Muscle of back (tissue), 13 donors: Measurements from ENCODE around the gene HTR7. TPM values are rescaled to one million over a fixed set of nuclear protein-coding genes. Genes with fewer than 3 reads are reported as not detected.
"Not testable (repeated sequence)": the region's sequence is repeated elsewhere in the genome, so short reads cannot be mapped to it uniquely, and the experiment has no call there.

Experiments used
- DNase-seq, 3 donors: peaks; one replicate each; pipeline versions ENCODE4 v3.0.0 to v3.0.0-alpha.2; 2013
- long read RNA-seq, 9 donors: transcript quantifications; one replicate each; lab custom pipeline, GENCODE V29; 2026
- polyA plus RNA-seq, 10 donors: library from polyadenylated mRNA; unstranded; fragments of 120-200 nt; gene quantifications; one replicate each; pipeline ENCODE4 v1.2.1, GENCODE V29; 2013; ENCODE audit not compliant: insufficient read length in 10 of 10

The HTR7 gene
- polyA plus RNA-seq: under 1 TPM; 0.05 to 0.31 (median 0.15) TPM
- long read RNA-seq, donor 1: 0 reads
- long read RNA-seq, donor 2: 0 reads
- long read RNA-seq, donor 3: 0 reads
- long read RNA-seq, donor 4: 0 reads
- long read RNA-seq, donor 5: 0 reads
- long read RNA-seq, donor 6: 0 reads
- long read RNA-seq, donor 7: 0 reads
- long read RNA-seq, donor 8: 0 reads
- long read RNA-seq, donor 9: 0 reads

DNA sequence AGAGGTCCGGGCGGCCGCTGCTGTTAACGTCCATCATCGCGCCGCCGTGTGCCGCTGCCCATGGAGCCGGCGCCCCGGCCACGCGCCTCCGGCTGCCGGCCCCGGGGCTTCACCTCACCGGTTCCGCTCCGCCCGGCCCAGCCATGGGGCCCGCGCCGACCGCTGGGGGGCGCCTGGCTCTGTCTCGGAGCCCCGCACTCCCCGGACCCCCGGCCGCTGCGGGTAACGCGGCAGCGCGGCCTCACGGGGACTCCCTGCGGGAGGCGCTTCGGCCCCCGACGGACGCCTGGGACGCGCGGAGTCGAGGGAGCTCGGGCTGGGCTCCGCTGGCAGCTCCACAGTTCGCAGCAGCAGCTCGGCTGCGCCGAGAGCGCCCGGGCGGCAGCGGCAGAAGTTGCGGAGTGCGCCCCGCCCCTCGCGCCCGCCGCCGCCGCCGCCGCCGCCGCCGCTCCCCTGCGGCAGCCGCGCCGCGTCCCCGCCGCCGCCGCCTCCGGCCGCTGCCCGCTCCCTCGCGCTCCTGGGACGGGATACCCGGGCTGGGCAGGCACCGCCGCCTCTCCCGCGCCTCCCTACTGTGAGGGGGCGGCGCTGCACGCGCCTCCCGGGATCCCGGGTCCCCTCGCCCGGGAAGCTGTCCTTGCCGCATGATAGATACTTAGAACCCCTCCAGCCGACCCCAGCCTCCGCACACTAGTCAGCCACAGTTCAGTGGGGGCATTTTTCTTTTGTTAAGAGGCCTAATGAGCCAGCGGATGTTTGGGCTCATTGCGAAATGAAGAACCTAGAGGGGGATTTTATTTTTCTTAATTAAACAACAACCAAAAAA, at the start of gene HTR7:
Gene HTR7 (minus strand): TSS at position 405 of the 826 bp plus-strand sequence. CDS start 368 bp downstream, at position 37.
- peak; percentile 35 to 86 (median 62) for DNase-seq

DNA sequence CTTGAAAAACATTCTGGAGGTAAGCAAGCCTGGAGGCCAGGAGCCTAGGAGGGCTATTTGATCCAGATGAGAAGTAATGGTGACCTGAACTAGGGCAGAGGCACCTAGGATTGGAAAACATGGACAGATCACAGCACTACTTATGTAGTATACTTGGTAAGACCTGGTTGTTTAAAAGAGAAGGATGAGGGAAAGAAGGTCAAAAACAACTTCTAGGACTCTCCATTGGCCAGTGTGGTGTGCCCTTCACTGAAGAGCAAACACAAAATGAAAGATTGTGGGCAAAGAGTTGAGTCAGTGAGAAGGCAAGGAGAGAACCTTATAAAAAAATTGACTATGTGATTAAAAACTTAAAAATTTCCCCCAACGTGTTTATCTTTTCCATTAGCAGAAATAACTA, 48.8 kb upstream of the HTR7 start:
- no peak for DNase-seq

DNA sequence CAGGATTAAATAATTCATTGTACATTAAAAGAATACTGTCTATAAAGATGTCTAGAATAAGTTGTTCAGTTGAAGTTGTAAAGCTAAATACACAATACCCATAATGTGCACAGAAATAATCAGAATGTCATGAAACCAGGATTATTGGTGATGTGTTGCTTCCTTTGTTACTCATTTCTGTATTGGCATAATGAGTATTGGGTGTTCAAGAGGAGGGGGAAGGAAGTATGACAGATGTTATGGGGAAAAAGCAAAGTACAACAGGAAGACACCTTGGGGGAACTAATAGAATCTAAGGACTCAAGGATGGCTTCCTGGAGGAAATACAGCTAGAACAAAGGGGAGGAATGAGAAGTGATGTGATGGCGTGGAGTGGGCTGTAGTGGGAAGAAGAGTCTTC, 48.1 kb upstream of the HTR7 start:
- DNase-seq: no peak

DNA sequence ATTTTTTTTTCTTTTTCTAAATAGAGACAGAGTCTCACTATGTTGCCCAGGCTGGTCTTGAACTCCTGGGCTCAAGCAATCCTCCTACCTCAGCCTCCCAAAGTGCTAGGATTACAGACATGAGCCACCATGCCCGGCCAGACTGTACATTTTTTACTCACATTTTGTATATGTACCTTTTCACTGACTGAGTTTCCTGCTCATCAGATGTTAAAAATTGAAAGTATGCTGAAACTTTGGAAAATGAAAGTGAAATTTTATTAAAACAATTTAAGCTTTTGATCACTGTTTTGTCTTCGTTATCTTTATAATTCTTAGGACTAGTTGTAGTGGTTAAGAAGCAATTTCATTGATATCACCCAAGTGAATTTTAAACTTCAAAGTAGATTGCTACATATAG, 39.1 kb upstream of the HTR7 start:
- DNase-seq: not testable (repeated sequence)

DNA sequence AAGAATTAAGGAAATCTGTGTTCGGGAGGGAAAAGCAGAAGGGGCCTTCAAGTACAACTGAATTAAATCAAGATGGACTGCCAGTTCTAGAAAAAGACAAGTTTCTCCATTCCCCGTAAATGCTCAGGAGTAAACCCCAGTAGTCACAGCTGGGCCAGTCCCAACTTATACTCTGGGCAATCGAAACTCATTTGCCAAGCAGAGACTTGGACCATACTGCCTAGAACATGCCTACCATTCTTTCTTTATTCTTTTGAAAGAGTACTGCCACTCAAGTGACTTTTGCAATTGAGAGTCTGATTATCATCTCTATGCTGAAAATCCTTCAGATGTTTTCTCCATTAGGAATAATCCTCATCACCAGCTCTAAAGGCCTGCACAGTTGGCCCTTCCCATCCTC, 35.4 kb upstream of the HTR7 start:
- no peak for DNase-seq

DNA sequence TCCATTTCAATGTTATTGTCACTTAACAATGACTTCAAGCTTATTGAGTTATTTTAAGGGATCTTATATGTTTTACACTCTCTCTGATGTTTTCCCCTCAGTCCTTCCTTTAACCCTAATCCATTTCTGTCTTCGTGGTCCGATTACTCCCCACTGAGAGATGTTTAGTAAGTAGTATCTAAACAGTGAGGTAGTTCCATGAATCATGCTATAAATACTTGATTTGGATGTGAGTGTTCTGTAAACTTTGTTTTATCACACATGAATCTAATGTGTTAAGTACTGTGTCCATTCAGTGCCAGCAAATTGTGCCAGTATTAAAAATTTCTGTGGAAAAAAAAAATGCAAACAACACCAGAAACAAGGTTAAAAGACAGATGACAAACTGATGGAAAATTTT, 32.5 kb upstream of the HTR7 start:
- DNase-seq: no peak

DNA sequence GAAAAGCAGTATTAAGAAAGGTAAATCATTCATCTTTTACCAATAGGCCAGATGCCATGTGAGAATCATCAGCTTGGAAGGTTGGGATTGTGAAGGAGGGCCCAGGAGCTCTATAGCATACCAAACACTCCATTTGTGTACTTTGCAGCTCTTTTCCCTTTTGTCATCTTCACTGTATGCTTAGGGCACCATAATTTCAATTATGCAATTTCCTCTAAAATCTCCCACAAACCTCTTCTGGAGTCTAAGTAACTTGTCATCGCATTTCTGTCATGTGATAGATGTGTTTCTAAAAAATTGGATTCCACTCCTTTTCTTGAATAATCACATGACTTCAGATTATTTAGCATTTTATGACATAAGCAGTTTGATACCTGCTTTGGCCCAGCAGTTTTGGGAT, 31.8 kb upstream of the HTR7 start:
- no peak for DNase-seq

DNA sequence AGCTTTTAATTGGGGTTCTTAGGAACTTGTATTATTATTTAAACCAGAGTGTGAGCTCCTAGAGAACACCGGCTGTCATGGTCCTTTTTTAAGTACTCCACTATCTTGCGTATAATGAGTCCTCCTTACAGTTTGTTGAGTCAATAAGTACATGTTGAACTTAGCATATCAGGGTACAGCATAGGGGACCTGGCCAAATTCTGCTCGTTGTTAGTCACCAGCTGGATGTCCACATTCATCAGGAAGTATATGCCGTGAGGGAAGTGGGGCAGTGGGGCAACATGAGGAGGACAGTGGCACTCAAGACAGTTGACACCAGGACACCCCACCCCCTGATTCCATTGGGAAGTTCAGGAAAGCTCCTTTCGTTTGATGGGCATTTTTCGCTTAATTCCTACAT, 30.5 kb upstream of the HTR7 start:
- DNase-seq: no peak

DNA sequence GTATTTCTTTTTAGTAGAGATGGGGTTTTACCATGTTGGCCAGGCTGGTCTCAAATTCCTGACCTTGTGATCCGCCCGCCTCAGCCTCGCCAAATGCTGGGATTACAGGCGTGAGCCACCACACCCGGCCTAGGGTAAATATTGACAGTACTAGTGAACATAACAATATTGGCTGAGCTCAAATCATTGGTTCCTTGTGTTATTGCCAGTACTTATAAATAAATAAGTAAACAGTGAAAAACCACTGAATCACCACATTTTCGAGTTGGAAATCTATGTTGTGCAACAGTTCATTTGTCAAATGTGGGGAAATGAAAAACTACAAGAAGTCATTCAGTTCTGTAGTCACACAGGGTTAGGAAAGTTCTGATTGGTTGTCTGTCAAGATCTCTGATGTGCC, 29.7 kb upstream of the HTR7 start:
- no peak for DNase-seq

DNA sequence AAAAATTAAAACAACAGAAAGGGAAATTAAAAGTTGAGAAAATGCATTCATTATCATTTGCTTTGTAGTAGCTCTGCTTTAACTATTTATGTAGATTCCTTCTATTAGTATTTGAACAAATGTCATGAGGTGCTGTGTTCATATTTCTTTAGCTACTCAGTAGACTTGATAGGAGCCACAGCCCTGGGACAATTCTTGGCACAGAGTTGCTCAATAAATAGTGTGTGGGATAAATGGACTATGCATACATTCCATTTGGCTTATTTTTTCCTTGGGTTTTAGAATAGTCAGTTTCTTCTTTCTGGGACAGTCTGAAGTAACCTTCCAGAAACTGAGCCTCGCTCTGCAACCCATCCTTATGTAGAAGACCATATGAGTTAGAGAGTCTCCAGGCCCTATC, 27.3 kb upstream of the HTR7 start:
- peak in 2 of 3 donors; percentile 10 to 33 for DNase-seq

DNA sequence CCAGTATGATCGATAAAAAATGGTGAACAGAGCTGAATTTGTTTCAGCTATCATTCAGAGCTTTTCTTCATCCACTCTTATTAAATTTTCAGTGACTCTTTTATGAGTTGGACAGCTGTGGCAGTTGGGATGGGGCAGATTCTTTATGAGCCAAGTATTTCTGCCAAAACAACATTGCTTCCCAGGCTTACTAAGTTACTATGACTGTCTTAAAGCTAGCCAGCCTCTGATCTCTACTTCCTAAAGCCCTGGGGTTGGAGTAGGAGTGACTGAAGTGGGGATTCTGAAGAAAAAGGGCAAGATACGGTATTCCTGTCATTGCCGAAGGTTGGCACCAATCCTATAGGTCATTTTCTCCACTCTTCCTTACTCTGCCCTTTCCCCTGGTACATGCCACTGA, 26.6 kb upstream of the HTR7 start:
- peak; percentile 38 to 70 (median 51) for DNase-seq

DNA sequence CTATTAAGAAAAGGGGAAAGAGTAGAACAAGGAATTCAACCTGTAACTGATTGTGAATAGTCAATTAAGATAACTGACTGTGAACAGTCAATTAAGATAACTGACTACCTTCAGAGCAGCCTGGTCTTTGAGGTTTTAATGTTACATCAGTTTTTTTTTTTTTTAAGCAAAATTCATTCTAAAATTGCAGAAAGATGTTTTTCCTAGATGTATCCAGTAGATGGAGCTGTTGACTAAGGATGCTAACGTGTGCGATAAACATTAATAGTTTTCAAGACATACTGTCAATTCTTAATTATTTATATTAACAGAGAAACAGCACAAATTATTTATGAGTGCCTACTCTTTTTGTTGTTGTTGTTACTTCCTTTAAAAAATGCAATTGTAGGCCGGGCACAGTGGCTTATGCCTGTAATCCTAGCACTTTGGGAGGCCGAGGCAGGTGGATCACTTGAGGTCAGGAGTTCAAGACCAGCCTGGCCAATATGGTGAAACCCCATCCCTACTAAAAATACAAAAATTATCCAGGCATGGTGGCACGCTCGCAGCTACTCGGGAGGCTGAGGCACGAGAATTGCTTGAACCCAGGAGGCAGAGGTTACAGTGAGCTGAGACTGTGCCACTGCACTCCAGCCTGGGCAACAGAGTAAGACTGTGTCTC, 22.4 kb upstream of the HTR7 start:
- peak; percentile 35 to 51 (median 37) for DNase-seq

DNA sequence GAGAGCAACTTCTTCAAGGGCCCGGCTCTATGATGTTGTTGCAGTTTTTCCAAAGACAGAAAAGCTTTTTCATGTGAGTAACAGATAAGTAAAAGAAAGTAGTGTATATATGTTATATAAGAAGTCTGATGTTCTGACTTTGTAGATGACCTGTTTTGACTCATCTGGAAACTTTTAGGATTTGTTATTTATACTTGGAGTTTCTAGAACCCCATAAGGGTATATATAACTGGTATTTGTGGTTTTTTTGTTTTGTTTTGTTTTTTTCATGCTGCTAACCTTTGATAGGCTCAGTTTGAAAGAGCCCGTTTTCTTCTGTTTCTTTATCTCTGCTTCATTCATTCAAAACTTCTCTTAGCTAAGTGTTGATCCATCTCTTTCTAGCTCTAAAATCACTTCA, 21.2 kb upstream of the HTR7 start:
- no peak for DNase-seq

DNA sequence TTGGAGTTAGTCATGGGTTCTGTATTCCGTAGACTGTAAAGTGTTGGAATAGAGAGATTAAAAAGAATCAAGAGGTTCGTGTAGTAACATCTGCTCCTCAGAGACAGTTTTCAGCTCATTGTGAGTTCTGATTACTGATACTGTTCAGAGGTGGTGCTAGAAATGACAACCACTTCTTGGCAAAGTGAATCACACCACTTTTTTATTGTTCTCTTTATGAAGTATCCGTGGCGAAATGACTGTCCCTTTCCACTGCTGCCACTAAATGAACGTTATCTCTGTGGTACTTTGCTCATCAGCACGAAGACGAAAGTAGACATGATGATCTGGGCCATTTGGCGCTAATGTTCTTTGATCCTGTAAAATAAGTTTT, 14.8 kb upstream of the HTR7 start:
- no peak for DNase-seq

DNA sequence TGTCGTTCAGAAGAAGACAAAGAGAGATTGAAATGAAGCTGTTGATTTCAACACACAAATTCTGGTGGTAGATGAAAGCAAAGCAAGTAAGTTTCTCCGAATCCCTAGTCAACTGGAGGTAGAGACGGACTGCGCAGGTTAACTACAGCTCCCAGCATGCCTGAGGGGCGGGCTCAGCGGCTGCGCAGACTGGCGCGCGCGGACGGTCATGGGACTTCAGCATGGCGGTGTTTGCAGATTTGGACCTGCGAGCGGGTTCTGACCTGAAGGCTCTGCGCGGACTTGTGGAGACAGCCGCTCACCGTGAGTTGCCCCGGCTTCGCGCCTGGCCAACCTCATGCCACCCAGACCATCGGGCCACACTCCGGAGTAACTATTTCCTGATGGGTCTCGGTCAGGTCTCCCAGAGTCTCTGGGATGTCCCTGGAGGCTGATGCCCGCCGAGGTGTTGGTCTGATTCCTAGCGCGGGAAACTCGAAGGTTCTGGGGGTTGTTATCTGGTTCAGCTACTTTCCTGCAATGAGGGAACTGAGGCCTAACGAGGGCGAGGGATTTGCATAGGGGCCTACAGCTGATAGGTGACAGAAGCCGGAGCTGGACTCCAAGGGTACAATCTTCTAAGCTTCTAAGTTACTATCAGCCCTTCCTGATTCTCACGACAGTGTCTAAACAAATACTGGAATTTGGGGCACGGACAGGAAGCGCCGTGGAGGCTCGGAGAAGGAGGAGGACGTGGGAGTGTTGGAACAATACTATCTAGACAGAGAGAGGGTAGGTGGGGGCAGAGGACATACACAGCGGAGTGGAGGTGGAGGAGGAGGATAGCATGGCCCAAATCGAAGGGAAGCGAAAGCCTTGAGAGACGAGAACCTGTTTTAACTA, 14.2 kb upstream of the HTR7 start, which contains the start of gene RPP30:
Gene RPP30 (plus strand): TSS at position 209 of the 882 bp plus-strand sequence. CDS start 13 bp downstream, at position 222.
- peak; percentile 76 to 94 (median 82) for DNase-seq

DNA sequence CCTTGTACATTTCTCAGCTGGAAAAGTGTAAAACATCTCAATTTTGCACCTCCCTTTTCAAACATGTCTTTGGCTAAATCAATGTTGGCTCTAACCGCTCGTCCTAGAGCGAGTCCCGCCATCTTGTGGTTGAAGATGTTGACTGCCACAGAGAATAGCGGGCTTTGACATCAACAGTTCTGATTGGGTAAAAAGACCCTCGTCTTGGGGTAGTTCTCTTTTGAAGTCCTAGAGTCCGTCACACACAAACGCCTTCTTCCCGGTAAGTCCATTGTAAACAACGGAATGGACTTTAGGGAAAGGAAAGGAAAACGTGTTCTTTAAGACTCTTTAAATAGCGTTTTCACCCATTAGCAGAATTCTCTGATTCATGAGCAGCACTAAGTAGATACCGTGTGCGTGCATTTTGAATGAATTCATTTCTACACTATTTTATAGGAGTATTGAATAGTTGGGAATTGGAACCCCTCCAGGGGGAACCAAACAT, 13.5 kb upstream of the HTR7 start:
- peak; percentile 52 to 84 (median 71) for DNase-seq

DNA sequence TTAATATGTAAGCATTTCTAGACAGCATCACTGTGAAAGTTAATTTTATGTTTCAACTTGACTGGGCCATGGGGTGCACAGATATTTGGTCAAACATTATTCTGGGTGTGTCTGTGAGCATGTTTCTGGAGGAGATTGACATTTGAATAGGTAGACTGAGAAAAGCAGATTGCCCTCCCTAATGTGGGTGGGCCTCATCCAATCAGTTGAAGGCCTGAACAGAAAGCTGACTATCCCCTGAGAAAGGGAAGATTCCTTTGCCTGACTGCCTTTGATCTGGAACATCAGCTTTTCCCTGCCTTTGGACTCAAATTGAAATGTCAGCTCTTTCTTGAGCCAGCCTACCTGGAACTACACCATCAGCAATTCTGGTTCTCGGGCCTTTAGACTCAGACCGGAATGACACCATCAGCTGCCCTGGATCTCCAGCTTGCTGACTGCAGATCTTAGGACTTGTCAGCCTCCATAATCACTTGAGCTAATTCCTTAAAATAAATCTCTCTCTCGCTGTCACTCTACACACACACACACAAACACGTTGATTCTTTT, 8.3 kb upstream of the HTR7 start:
- DNase-seq: no peak

DNA sequence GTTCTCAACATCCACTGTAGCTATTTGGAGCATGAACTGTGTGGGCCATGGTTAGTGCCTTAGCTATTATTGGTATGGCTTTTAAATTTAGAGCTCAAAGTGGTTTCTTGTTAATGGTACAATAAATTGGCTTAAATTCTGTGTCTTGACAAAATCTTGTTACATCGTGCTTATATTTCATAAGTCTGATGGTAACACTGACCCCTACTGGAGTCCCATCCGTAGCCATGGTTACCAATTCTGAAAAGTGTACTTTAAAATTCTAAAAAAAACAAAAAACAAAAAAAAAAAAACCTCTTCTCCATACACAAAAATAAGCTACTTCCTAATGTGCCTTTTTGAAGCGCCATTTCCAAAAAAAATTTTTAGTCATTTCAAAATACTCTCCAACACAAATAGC, 7.6 kb upstream of the HTR7 start:
- DNase-seq: peak in 1 of 3 donors; percentile 50

DNA sequence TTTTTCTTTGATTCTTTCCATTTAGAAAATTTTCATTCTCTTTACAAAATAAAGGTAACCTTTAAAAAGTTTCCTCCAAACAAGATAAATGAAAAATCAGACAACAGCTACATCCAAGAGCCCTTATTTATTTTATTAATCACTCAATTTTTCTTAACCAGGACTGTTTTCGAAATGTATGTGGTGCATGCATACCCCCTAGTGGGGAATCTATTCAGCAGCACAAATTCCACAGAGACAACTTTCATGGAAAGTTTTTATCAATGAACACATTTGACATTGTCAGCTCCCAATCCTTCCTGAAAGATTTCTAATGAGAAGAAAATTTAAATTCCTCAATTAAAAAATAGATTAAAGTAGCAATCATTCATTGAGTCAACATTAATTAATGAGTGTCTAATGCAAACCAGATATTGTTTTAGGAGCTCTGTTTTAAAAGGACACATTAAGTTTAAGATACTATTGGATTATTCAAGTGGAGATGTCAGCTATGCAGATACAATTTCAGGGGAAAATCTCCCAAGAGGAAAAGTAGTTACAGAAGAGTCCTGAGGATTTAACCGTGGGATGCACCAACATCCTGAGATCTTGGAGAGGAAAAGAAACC, 5.2 kb upstream of the HTR7 start:
- peak in 1 of 3 donors; percentile 52 for DNase-seq

DNA sequence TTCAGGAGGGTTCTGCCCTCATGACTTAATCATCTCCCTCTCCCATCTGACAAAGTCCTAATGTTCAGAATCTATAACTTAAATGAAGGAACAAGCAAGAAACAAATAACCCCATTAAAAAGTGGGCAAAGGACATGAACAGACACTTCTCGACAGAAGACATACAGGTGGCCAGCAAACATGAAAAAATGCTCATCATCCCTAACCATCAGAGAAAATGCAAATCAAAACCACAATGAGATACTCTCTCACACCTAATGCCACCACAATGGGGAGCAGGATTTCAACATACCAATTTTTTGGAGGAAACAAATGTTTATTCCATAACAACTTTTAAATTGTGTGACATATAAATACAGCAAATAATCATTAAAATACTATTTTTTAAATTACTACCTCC, 3.0 kb upstream of the HTR7 start:
- no peak for DNase-seq

DNA sequence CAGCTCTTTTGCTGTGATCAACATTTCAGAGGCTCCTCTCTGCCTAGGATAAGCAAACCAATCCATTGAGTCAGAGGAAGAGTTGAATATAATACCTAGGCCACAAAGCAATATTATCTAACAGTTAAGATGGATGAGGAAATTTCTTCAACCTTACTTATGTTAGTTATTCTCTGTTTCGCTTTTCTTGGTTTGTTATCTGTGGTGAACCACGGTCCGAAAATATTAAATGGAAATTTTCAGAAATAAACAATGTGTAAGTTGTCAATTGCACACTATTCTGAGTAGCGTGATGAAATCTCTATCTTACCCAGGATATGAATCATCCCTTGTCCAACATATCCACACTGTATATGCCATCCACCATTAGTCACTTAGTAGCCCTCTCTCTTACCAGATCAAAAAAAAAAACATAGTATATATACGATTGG, 1.5 kb upstream of the HTR7 start:
- DNase-seq: peak in 1 of 3 donors; percentile 33
